Stimulated activated CD8-positive, alpha-beta memory T cell treated with anti-CD3 and anti-CD28 coated beads, Interleukin-4, amount 100 ng/mL, for 4 hours (primary cell): Measurements from ENCODE around the gene GRB10.

Experiments
- DNase-seq, 2 donors: peaks; one replicate each; pipeline ENCODE4 v3.0.0-alpha.2; 2020; ENCODE audit warnings: low read depth in 2 of 2, low spot score in 1 of 2

The GRB10 gene

DNA sequence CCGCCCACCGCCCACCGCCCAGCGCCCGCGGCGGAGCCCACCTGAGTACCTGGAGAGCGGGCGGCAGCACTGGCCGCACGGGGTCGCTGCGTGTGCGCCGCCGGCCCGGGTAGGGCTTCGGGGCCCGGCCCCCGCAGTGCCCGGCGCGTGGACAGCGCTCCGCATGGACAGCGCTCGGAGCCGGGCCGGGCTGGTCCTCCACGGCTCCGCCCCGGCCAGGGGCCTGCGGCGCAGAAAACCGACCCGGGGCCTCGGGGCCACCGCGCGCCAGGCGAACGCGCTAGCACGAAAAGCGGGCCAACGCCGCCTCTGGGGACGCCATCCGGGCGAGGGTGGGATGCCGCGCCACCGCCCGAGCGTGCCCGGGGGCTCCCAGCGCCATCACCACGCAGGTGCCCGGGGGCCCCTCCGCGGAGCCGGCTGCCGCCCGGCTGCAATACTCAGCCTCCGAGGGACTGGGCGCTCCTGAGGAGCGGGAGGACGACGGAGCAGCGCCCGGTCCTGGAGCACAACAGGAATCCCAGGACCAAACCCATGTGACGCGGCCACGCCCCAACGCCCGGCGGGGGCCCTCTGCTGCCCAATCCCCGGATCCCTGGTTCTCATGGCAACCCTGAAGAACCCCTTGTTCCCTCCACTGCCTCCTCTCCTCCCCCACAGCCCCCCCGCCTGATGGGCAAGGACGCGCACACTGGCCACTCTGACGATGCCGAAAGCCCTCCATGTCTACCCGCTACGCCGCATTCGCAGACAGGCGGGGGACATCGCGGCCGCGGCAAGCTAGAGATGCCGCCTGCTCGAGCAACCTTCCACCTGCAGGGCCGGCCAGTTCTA is at the start of gene GRB10:
Gene GRB10 (minus strand): TSS at position 522 of the 834 bp plus-strand sequence. CDS start 50,574 bp downstream, outside the sequence.
- no peak for DNase-seq

DNA sequence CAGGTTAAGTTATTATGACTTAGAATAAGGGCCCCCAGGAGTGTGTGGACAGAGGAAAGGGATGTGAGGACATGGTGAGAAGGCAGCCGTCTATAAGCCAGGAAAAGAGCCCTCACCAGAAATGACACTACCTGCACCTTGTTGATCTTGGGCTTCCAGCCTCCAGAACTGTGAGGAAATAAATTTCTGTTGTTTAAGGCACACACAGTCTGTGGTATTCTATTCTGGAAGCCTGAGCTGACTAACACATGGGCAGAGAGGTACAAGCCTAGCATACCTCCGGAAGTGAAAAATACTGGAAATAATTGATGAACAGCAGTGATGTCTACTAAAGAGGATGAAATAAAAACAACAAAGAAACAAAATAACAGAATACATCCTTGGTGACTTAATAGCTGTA is 46.1 kb upstream of the GRB10 start:
- no peak for DNase-seq

DNA sequence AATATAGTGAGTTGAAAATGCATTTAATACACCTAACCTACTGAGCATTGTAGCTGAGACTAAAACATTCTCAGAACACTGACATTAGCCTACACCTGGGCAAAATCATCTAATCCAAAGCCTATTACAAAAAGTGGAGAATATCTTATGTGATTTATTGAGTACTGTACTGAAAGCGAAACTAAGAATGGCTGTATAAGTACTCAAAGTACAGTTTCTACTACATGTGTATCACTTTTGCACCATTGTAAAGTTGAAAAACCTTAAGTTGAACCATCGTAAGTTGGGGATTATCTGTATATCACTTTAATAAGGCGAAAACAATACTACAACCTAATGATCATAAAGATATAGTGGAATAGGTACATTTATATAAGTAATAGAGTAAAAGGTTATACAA is 45.4 kb upstream of the GRB10 start:
- DNase-seq: no peak

DNA sequence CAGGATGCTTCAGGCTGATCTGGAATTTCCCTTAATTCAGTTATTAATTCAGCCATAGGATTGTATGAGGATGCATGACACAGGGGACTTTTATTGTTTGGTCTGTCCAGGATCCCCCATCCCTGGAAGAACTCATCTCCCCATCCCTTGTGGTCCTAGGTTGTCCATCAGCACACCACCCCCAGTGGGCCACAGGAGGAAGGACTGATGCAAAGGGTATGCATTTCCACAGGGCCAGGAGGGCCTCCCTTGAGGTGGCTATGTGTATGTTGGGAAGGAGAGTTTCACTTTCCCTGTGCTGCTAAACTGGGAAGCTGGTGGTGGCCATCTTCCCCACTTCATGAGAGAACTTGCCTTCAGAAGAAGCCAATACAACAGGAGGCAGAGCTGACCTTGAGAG is 44.6 kb upstream of the GRB10 start:
- no peak for DNase-seq

DNA sequence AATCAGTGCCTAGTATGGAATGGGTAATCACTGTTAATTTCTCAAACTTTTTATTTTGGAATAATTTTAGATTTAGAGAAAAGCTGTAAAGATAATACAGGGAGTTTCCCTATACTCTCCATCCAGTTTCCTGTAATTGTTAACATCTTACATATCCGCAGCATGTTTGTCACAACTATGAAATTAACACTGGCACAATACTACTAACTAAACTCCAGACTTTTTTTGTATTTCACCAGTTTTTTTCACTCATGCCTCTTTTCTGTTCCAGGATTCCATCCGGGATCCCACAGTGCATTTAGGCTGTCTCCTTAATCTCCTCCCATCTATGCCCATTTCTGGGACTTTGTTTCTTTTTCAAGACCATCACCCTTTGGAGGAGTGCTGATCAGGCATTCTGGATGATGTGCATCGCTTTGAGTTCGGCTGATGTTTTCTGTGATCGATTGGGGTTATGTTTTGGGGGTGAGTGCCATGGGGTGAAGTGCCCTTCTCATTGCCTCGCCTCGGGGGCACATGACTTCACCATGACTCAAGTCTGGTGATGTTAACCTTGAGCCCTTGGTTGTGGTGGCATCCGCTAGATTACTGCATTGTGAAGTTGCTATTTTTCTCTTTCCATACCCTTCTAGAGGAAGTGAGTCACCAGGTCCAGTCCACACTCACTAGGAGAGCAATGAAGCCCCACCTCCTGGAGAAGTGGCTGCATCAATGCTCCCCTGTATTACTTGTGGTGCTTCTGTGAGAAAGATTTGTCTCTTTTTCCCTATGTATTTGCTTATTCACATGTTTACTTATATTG is 43.9 kb upstream of the GRB10 start:
- DNase-seq: no peak

DNA sequence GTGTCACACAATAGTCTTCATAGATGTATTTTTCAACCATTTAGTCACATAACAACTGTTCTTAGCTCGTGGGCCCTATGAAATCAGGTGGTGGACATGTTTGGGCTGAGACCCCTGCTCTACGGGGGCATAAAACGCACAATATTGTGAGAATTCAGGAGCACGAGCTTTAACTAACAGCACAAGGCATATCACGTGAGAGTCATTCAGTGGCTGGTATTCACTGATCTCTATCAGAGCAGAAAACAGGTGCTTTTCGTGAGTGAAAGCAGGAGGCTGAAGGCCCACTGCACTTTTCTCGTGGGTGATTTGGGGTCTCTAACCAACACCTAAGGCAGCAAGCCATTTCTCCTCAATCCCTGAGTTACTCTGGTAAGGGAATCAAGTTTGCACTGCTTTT is 42.8 kb upstream of the GRB10 start:
- DNase-seq: no peak

DNA sequence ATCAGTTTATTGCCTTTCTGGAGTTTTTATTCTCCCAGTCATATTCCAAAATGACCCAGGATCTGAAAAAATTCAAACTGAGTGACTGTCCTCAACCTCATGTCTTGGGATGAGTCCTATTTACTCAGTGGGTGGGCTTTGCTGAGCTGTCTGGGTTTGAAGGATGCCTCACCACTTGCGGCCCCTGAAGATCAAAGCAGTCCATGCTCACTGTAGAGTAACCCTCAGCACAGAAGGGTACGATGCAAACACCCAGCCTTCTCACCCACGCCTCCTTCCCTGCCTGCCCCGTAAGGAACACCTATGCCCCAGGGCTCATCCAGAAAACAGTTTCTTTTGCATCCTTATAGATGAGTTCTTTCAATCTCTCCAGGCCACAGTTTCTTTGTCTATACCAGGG is 42.2 kb upstream of the GRB10 start:
- no peak for DNase-seq

DNA sequence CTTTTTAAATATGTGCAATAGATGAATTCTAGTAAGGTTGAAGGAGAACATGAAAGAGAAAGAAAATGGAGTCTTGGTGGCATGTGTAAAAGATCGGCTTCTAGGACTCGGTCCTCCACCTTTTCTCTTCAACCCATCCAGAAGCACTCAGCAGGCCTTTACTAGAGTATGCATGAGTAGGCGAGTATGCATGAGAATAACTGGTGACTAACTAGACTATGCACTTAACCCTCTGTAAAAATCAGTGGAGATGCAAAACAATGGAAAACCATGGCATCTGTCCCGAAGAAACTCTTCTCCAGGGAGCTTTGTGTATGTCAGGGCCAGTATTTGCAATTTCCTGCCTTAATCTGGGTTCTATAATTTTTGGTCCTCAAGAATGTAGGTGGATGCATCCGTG is 40.0 kb upstream of the GRB10 start:
- DNase-seq: no peak

DNA sequence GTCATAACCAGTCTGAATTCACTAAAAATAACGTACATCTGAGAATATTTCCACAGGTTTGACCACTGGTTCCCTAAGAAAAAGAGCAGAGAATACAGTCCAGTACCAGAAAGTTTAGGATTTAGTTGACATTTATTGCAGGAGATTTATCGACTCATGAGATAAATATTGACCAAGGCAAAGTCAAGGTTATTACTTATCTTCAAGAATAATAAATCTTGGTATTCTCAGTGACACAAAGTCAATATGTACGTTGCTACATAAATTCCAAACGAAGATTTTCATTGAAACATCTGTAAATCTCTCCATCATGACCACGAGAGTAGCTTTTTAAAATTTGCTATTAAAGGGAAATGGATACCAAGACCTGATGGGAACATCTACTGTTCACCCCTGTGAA is 39.4 kb upstream of the GRB10 start:
- no peak for DNase-seq

DNA sequence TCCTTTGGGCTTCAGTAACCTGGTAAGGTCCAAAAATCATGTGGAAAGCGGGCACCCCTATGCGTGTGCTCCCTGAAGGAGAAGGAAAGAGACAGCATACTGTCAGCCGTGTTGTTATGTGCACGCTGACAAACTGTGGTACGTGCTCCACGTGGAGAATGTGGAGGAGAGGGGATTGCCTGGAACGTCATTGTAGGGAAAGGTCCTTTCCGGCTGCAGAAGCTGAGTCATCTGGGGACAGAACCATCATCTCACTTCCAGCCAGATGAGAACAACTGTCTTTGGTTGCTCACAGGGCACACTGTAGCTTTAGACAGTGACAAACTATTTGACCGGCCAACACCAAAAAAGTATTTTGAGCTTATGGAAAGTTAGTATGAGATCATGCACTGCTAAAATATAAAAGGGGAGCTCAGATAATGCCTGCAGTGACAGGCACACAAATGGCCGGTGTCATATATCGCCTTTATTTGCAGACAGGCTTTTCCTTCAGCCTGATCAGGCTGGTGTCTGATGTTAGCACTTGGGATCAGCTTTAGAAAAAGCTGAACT is 38.8 kb upstream of the GRB10 start:
- no peak for DNase-seq

DNA sequence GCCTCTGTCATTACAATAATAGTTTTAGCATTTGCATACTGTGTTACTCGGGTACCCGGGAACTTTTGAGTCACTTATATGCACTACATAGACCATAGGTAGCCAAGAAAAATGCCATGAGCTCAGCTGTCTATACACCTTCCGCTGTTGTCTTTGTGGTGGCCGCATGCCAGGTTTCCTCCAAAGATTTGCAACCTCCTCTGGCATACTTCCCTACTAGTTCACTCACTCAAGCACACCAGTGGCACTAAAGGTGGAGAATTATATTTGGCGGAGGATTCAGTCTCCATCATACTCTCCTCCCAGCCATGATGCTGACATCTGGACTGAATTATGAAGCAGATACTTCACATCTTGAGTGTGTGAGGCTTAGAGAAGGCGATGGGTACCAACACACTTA is 35.6 kb upstream of the GRB10 start:
- no peak for DNase-seq

DNA sequence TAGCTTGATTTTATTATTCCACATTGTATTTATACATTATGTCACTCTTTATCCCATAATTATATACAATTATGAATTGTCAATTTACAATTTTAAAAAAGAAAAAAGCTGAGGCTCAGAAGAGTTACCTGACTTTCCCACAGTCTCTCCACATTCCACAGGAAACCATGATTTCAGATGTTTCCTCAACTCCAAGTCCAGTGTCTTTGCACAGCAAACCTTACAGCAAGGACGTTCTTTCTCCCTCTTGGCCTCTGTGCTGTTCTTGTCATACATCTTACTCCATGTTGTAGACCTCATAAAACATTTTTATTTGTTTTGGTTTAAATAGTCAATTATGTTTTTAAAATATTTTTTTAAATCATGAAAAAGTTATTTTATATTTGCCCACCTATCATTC is 34.9 kb upstream of the GRB10 start:
- no peak for DNase-seq

DNA sequence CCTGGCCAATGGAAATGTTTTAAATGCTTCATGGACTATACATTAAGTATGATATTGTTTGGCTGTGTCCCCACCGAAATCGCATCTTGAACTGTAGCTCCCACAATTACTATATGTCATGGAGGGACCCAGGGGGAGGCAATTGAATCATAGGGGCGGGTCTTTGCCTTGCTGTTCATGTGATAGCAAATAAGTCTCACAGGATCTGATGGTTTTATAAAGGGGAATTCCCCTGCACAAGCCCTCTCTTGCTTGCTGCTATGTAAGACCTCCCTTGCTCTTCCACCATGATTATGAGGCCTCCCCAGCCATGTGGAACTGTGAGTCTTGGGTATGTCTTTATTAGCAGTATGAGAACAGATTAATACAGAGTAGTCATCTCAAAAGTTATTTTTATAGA is 32.4 kb upstream of the GRB10 start:
- no peak for DNase-seq

DNA sequence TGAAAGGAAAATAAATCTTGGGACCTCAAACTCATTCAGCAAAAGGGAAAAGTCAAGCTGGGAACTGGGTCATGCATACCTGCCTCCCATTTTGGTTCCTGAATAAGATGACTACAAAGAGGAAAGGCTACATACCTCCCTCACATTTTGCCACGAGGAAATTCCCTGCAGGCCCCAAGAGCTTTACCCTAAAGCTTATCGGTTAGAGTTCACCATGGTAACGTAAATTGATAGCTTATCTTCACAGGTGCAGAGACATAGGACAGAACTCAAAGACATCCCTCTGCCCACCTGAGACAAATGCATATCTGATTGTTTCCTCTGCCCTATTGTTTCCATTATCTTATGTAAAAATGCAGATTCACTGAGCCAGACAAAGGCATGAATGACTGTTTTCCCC is 31.5 kb upstream of the GRB10 start:
- no peak for DNase-seq

DNA sequence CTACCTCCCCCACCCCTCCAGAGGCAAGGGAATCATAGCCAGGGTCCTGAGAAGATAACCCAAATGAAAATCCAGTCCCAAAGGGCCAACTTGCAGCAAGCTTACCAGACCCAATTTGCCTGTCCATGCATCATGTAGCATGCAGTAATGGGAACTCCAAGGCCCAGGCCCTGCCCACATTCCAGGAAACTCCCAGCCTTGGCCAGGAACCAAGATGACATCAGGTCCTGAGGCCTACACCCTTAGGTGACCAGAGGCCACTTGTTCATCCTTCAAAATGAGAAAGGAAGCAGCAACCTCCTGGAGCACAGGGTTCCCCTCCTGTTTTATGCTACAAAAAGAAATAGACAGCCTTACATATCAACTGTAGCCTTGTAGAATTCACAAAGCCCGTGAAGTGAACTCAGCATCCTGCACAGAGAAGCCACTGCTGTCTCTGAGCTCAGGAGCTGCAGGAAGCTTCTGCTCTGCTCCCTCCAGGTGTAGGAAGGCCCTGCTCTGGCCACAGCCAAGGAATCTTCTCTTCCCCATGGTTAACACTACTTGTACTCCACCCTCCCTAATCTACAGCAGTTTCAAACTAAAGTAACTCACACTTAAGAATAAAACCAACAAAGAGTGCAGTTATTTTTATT is 30.3 kb upstream of the GRB10 start:
- no peak for DNase-seq

DNA sequence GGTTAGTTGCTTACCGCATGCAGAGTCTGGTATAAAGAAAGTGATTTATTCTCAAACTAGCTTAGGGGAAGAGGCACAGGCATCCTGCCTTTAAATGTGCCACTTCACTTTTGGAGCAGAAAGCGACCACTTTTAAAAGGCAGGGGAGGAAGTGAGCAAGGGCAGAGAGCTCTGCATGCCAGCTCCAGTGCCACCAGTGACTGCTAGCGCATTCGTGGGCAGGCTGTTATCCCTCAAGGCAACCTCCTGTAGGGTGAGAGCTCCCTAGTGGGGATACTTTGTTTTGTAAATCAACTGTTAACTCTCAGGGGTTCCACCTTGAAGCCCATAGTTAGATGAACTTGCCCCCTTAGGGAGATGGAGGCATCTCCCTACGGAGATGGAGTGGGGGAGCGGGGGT is 29.4 kb upstream of the GRB10 start:
- DNase-seq: no peak

DNA sequence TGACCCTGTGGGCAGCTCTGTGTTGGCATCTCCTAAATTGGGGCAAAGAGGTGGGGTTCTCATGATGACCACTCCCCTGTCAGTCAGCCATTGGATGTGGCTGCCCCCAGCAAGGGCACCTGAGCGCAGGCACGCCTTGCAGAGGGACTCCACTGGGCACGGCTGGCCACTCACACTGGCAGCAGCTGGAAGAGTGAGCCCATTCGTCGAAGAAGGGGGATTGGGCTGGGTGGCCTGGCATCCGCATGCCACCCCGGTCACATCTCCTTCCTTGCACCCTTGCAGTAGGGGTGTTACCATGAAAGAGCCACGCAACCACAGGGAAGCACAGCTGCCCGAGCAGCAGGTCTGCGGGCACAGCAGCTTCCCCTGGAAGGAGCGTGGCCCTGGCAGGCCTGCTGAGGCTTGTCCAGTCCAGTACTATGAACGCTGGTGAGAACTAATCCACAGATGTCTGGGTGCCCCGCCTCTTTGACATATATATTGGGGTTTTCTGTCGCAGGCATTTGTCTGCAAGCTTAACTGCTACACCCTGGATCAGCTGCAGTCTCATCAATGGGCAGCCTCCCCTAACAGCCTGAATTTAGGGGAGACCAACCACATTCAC is 25.7 kb upstream of the GRB10 start:
- DNase-seq: no peak

DNA sequence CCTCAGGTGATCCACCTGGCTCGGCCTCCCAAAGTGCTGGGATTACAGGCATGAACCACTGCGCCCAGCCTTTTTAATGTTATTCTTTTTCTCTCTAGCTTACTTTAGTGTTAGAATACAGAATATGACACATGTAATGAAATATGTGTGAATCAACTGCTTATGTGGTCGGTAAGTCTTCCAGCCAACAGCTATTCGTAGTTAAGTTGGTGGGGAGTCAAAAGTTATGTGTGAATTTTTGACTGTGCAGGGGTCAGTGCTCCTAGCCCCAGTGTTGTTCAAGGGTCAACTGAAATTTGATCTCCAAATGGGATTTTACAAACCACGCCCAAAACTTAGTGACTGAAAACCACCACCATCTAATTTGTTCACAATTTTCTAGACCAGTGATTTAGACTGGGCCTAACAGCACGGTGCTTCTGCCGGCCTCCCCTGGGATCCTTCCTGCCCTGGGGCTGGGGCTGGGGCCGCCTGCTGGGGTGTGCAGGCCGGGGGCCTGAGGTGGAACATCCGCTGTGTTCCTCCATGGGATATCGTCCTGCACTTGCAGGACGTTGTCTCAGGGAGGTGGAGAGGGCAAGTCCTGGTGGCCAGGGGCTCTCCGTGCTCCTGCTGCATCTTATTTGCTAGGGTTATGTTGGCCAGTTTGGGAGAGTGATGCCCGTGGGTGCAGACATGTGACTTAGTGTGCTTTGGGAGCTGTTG is 24.5 kb upstream of the GRB10 start:
- DNase-seq: no peak

DNA sequence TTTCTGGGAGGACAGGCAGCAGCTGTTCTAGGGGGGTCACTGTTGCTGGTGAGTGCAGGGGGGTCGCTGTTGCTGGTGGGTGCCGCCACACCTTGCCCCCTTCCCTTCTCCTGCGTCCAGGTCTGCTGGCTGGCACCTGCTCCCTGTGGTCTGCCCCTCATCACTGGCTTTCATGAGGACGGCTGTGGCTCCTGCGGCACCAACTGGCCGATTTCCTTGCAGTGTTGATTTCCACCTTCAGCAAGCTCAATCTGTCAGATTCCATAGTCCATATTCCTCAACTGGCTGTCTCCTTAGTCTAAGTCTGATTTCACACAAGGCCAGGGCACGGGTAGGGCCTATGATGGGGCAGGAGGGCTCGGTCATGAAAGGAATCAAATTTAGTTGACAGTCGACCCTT is 23.4 kb upstream of the GRB10 start:
- DNase-seq: no peak

DNA sequence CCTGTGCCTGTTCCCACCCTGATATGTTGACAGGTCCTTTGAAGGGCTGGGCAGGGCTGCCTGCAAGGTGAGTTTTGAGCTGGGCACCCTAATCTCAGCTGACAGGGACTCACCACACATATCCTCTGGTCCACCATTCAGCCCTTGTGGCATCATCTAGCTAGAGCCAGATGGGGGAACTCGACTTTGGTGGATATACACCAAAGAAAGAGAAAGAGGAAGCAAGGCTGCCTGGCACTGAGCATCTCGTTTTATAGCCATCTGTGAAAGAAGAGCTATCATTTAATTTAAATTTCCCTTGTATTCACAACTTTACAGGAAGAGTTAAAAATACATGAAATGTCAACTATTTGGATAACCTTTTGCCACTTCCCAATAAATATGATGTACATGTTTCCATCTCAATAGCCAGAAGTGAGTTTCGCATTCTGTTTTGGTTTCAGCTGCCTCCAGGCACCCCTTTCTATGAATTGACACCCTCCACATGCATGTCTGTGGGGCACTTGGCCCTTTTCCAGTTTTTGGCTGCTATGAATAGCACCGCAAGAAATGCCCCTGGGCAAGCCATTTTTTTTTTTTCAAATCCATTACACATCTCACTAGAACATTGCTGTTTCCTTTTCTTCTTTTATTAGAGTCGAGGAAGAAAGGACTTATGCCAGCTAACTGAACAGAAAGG is 22.9 kb upstream of the GRB10 start:
- no peak for DNase-seq
